HepG2 (cell line): ENCODE measurements around the gene OR52H1. TPM values are rescaled to one million over a fixed set of nuclear protein-coding genes. Genes with fewer than 3 reads are reported as not detected.

Source experiments
- ATAC-seq: fragments of 200-7000 bp; cut with Tn5 transposase; 3 replicates; pipeline ENCODE4 v1.9.1; 2020; ENCODE audit warnings: mild to moderate bottlenecking, moderate library complexity
- BruUV-seq: library from RNA; stranded (reverse); fragments of 400-500 nt; replicated peaks from 2 replicates; lab custom pipeline; 2021; lab: Mats Ljungman, UMichigan
- CTCF ChIA-PET: fragments of 300-600 bp; formaldehyde crosslinking; extraction: SDS; loops from one replicate; lab custom pipeline; 2021; ENCODE audit warnings: low total read pairs, inconsistent platforms, low intra/inter-chr PET ratio; lab: Yijun Ruan, JAX
- POLR2A ChIA-PET: fragments of 350-600 bp; sonication (Branson Sonifier 250); formaldehyde crosslinking; loops from one replicate; lab custom pipeline; 2020; ENCODE audit warnings: antibody characterized with exemption, inconsistent platforms; lab: Yijun Ruan, JAX
- DNase-seq: peaks from one replicate; pipeline ENCODE4 v3.0.0-alpha.2; 2015; ENCODE audit warnings: low spot score
- FAIRE-seq: peaks from 3 replicates; lab custom pipeline; 2011; peaks lifted over from hg19 to GRCh38; lab: Jason Lieb, UNC
- H2AFZ ChIP-seq: one replicate; pipeline ENCODE4 v1.6.1; 2011; ENCODE audit warnings: low read length, inconsistent platforms
- H3K27ac ChIP-seq: fragments of 300-600 bp; 3 replicates; pipeline ENCODE4 v1.8.0; 2011; ENCODE audit warnings: mixed run types, mild to moderate bottlenecking, mixed read lengths, low read length, inconsistent platforms; ENCODE audit not compliant: insufficient read depth; ENCODE audit errors: extremely low read length
- H3K27me3 ChIP-seq, 2 experiments: fragments of 200-600 bp in 1 of 2; 2 replicates in 1 of 2; 3 replicates in 1 of 2; pipeline versions ENCODE4 v1.6.0 to v1.8.0; 2011; ENCODE audit warnings: low read length in 2 of 2, mild to moderate bottlenecking in 2 of 2, moderate library complexity in 2 of 2, inconsistent platforms in 1 of 2; ENCODE audit not compliant: insufficient read depth in 2 of 2, control insufficient read depth in 1 of 2
- H3K36me3 ChIP-seq, 2 experiments: fragments of 200-600 bp in 1 of 2; replicated peaks in 1 of 2; 2 replicates in 1 of 2; 3 replicates in 1 of 2; pipeline versions ENCODE4 v1.5.1 to v1.8.0; 2011; ENCODE audit warnings: low read length in 2 of 2, inconsistent platforms in 1 of 2; ENCODE audit not compliant: insufficient read depth in 2 of 2, control insufficient read depth in 1 of 2
- H3K4me1 ChIP-seq: 2 replicates; pipeline ENCODE4 v1.5.1; 2012; ENCODE audit warnings: low read length, inconsistent platforms; ENCODE audit not compliant: insufficient read depth
- H3K4me2 ChIP-seq: 2 replicates; pipeline ENCODE4 v1.6.0; 2011; ENCODE audit warnings: low read depth, low read length, inconsistent platforms
- H3K4me3 ChIP-seq, 3 experiments: fragments of 200-600 bp in 1 of 3; sonication (generic), shearing (Covaris generic) in 1 of 3; replicated peaks in 1 of 3; 2 replicates each; pipeline ENCODE4 v1.5.1; 2011 to 2016; ENCODE audit warnings: low read length in 3 of 3, inconsistent platforms in 2 of 3, low read depth in 2 of 3, mild to moderate bottlenecking in 2 of 3, control low read depth in 1 of 3, mixed read lengths in 1 of 3; ENCODE audit not compliant: insufficient read depth in 1 of 3
- H3K79me2 ChIP-seq: one replicate; pipeline ENCODE4 v1.6.1; 2011; ENCODE audit warnings: low read length, inconsistent platforms; ENCODE audit not compliant: insufficient read depth
- H3K9ac ChIP-seq: 2 replicates; pipeline ENCODE4 v1.6.0; 2011; ENCODE audit warnings: mild to moderate bottlenecking, low read depth, low read length, inconsistent platforms; ENCODE audit not compliant: insufficient read depth
- H3K9me3 ChIP-seq: 2 replicates; pipeline ENCODE4 v1.5.1; 2012; ENCODE audit warnings: mild to moderate bottlenecking, low read length
- H4K20me1 ChIP-seq: 2 replicates; pipeline ENCODE4 v1.6.0; 2011; ENCODE audit warnings: inconsistent platforms, mild to moderate bottlenecking, low read length, moderate library complexity; ENCODE audit not compliant: insufficient read depth
- BRF2 ChIP-seq: sonication (generic); formaldehyde crosslinking; IDR thresholded peaks from 2 replicates; pipeline ENCODE4 v1.8.1; 2022; ENCODE audit warnings: mild to moderate bottlenecking, missing genetic modification reagents
- CSRNP1 ChIP-seq: sonication (generic); formaldehyde crosslinking; IDR thresholded peaks from 2 replicates; pipeline ENCODE4 v1.8.1; 2023; ENCODE audit warnings: mild to moderate bottlenecking, missing genetic modification reagents
- EP300 ChIP-seq, 3 experiments: sonication (generic) in 1 of 3; formaldehyde crosslinking in 1 of 3; IDR thresholded peaks; 2 replicates each; pipeline versions ENCODE4 v1.5.1 to v1.6.1; 2011 to 2020; ENCODE audit warnings: low read depth in 2 of 3, low read length in 2 of 3, borderline replicate concordance in 1 of 3, improper control_type of control experiment in 1 of 3, mild to moderate bottlenecking in 1 of 3, missing genetic modification reagents in 1 of 3, moderate library complexity in 1 of 3
- MYNN ChIP-seq: sonication (generic); formaldehyde crosslinking; IDR thresholded peaks from 2 replicates; pipeline ENCODE4 v1.4.0; 2020; ENCODE audit warnings: mild to moderate bottlenecking, low read depth, missing genetic modification reagents
- SCMH1 ChIP-seq: sonication (generic); formaldehyde crosslinking; IDR thresholded peaks from 2 replicates; pipeline ENCODE4 v1.9.0; 2021; ENCODE audit warnings: missing genetic modification reagents, mild to moderate bottlenecking, borderline replicate concordance
- SP1 ChIP-seq, 2 experiments: fragments of 450-650 bp in 1 of 2; sonication (generic) in 1 of 2; formaldehyde crosslinking in 1 of 2; IDR thresholded peaks; 2 replicates each; pipeline versions ENCODE4 v1.4.0 to v1.6.1; 2016 to 2020; ENCODE audit warnings: missing genetic modification reagents in 1 of 2
- SP140L ChIP-seq: sonication (generic); formaldehyde crosslinking; IDR thresholded peaks from 2 replicates; pipeline ENCODE4 v1.4.0; 2020; ENCODE audit warnings: missing genetic modification reagents, borderline replicate concordance
- TARDBP ChIP-seq: sonication (generic); formaldehyde crosslinking; IDR thresholded peaks from 2 replicates; pipeline ENCODE4 v1.8.0; 2022; ENCODE audit warnings: mild to moderate bottlenecking, missing genetic modification reagents
- TRIM24 ChIP-seq: sonication (generic); formaldehyde crosslinking; IDR thresholded peaks from 2 replicates; pipeline ENCODE4 v1.8.0; 2022; ENCODE audit warnings: mild to moderate bottlenecking, missing genetic modification reagents
- ZC3H13 ChIP-seq: sonication (generic); formaldehyde crosslinking; IDR thresholded peaks from 2 replicates; pipeline ENCODE4 v1.8.1; 2023; ENCODE audit warnings: mild to moderate bottlenecking, missing genetic modification reagents, moderate library complexity
- ZNF333 ChIP-seq: sonication (generic); formaldehyde crosslinking; IDR thresholded peaks from 2 replicates; pipeline ENCODE4 v1.4.0; 2020; ENCODE audit warnings: mild to moderate bottlenecking, missing genetic modification reagents, borderline replicate concordance
- ZNF367 ChIP-seq: sonication (generic); formaldehyde crosslinking; IDR thresholded peaks from 2 replicates; pipeline ENCODE4 v1.4.0; 2020; ENCODE audit warnings: missing genetic modification reagents, borderline replicate concordance
- ZNF543 ChIP-seq: sonication (generic); formaldehyde crosslinking; IDR thresholded peaks from 2 replicates; pipeline ENCODE4 v1.4.0; 2020; ENCODE audit warnings: mild to moderate bottlenecking, missing genetic modification reagents
- ZNF616 ChIP-seq: sonication (generic); formaldehyde crosslinking; IDR thresholded peaks from 2 replicates; pipeline ENCODE4 v1.5.0; 2020; ENCODE audit warnings: low read depth, mild to moderate bottlenecking, missing genetic modification reagents
- WGBS: methylation state at CpG from one replicate; pipeline ENCODE4 v1.1.6; 2017; ENCODE audit warnings: low lambda C conversion rate; 5-methylcytosine and 5-hydroxymethylcytosine counted together
- in situ Hi-C: cut with HindIII; loops from 2 replicates; pipeline ENCODE4 v1.10.0; 2017; ENCODE audit warnings: low pct_unique_long_range_greater_than_20kb; ENCODE audit not compliant: extremely low pct_ligation_motif_present
- intact Hi-C: fragments of 100-400 bp; cut with micrococcal nuclease; formaldehyde crosslinking; loops from one replicate; pipeline ENCODE4 v1.10.0; 2022; ENCODE audit not compliant: unreplicated experiment
- polyA plus RNA-seq, 8 experiments: library from polyadenylated mRNA; depleted of rRNA in 3 of 8; stranded (reverse) in 7 of 8; unstranded in 1 of 8; fragments of >200 nt; fragmentation: Illumina TruSeq in 4 of 8; extraction: Trizol in 4 of 8; gene quantifications; 2 replicates each; pipeline versions ENCODE4 v1.2.1 to v1.2.3, GENCODE V29; 2011 to 2016; ENCODE audit warnings: low read depth in 4 of 8, missing spikeins in 1 of 8, mixed read lengths in 1 of 8; ENCODE audit not compliant: insufficient read depth in 1 of 8
- total RNA-seq, 5 experiments: library from RNA; depleted of rRNA; stranded (reverse); fragments of >200 nt; fragmentation: Illumina TruSeq; extraction: Trizol; gene quantifications; 2 replicates each; pipeline ENCODE4 v1.2.3, GENCODE V29; 2016; ENCODE audit warnings: low read depth in 1 of 5

The OR52H1 gene
- total and polyA plus RNA-seq, 2 of the 13 experiments (the other 11 are each of a cell fraction or from before 2014, with no cell fraction given), result not detected

- no peaks in the 10 kb centered on the region for H3K9me3 ChIP-seq
- in situ Hi-C loops, result no loop called here
- no peak for FAIRE-seq
- H3K4me1 ChIP-seq, result no peaks in the 10 kb centered on the region
- ATAC-seq, result no peak
- CTCF ChIA-PET, result no interaction called here
- no peaks in the 10 kb centered on the region for H4K20me1 ChIP-seq
- no peaks in the 10 kb centered on the region for H3K36me3 ChIP-seq
- TF ChIP-seq ZNF333, result no peak
- TF ChIP-seq MYNN (CRISPR knock-in tag), result no peak
- no peak for TF ChIP-seq ZNF367 (CRISPR knock-in tag)
- TF ChIP-seq EP300 (IDR thresholded peaks at IDR 0.05; ENCODE audit: low read depth in 2 of 2, low read length in 2 of 2), result no peak
- no peak for TF ChIP-seq EP300 (CRISPR knock-in tag; IDR thresholded peaks at IDR 0.05; ENCODE audit: borderline replicate concordance)
- TF ChIP-seq ZNF616 (CRISPR knock-in tag), result no peak
- TF ChIP-seq TRIM24 (CRISPR knock-in tag), result no peak
- TF ChIP-seq ZC3H13, result no peak
- TF ChIP-seq SP1 (IDR thresholded peaks at IDR 0.05), result no peak
- no peak for TF ChIP-seq SP1 (CRISPR knock-in tag; IDR thresholded peaks at IDR 0.05)
- TF ChIP-seq ZNF543, result no peak
- TF ChIP-seq SCMH1 (CRISPR knock-in tag), result no peak
- no peak for TF ChIP-seq CSRNP1 (CRISPR knock-in tag)
- TF ChIP-seq TARDBP (CRISPR knock-in tag), result no peak
- TF ChIP-seq SP140L (CRISPR knock-in tag), result no peak
- TF ChIP-seq BRF2 (CRISPR knock-in tag), result no peak
- TF ChIP-seq, all 625 proteins: peak for 0
- H3K27ac ChIP-seq, result no peak overlapping the region
- POLR2A ChIA-PET, result no interaction called here
- no peak overlapping the region for H2AFZ ChIP-seq
- intact Hi-C loops, result no loop called here
- no peak overlapping the region for H3K4me2 ChIP-seq
- peaks cover 0 to 6% of the 10 kb centered on the region in 2 experiments; a peak in 2 of 5 replicates for H3K27me3 ChIP-seq
- H3K9ac ChIP-seq, result no peak overlapping the region
- no peak for DNase-seq
- no peaks in the 10 kb centered on the region for H3K79me2 ChIP-seq
- no peak overlapping the region for H3K4me3 ChIP-seq
- no TSS peak for BruUV-seq
- WGBS, result 55% methylated on average over 2 of the region's 2 CpGs
Measured at GRCh38 chr11:5531053-5531831, 17.1 kb downstream of the OR52H1 start.
